Activated CD8-positive, alpha-beta T cell treated with anti-CD3 and anti-CD28 coated beads for 36 hours (primary cell): ENCODE data around the gene DOCK4. TPM values are rescaled to one million over a fixed set of nuclear protein-coding genes. Genes with fewer than 3 reads are reported as not detected.

Experiments
- ATAC-seq: fragments of 200-7000 bp; cut with Tn5 transposase; one replicate; pipeline ENCODE4 v1.10.0; 2021; ENCODE audit warnings: mild to moderate bottlenecking, moderate library complexity
- CTCF ChIA-PET: fragments of 350-600 bp; sonication (Branson Sonifier 250); formaldehyde crosslinking; loops from one replicate; lab custom pipeline; 2021; ENCODE audit warnings: antibody characterized with exemption; lab: Charles Lee
- POLR2A ChIA-PET: fragments of 350-600 bp; sonication (Branson Sonifier 250); formaldehyde crosslinking; loops from one replicate; lab custom pipeline; 2021; ENCODE audit warnings: antibody characterized with exemption; lab: Charles Lee
- DNase-seq: peaks from one replicate; pipeline ENCODE4 v3.0.0-alpha.2; 2020
- H3K27ac Mint-ChIP-seq: one replicate; pipeline ENCODE4 v1.8.0; 2021; ENCODE audit warnings: mild to moderate bottlenecking, mixed read lengths
- H3K27me3 Mint-ChIP-seq: one replicate; pipeline ENCODE4 v1.8.0; 2021; ENCODE audit warnings: mixed read lengths
- H3K36me3 Mint-ChIP-seq: one replicate; pipeline ENCODE4 v1.8.0; 2021; ENCODE audit warnings: low read depth, mixed read lengths
- H3K4me1 Mint-ChIP-seq: one replicate; pipeline ENCODE4 v1.8.0; 2021; ENCODE audit warnings: low read depth, mixed read lengths
- H3K4me3 Mint-ChIP-seq: one replicate; pipeline ENCODE4 v1.8.0; 2021; ENCODE audit warnings: mild to moderate bottlenecking, moderate library complexity, mixed read lengths
- H3K9me3 Mint-ChIP-seq: one replicate; pipeline ENCODE4 v1.8.0; 2021; ENCODE audit warnings: mixed read lengths
- CTCF ChIP-seq: fragments of 200-600 bp; IDR thresholded peaks from one replicate; pipeline ENCODE4 v1.8.0; 2022; ENCODE audit warnings: antibody characterized with exemption, mild to moderate bottlenecking
- intact Hi-C: fragments of 100-400 bp; cut with micrococcal nuclease; formaldehyde crosslinking; loops from one replicate; pipeline ENCODE4 v1.10.0; 2022
- total RNA-seq, 2 experiments: library from RNA; stranded (reverse); gene quantifications; one replicate each; pipeline ENCODE4 v1.2.3, GENCODE V29; 2021

The DOCK4 gene
- total RNA-seq, 2 experiments from 2014 or later, result 0.31 to 0.32 TPM

- CTCF ChIA-PET, result no interaction called here
- no peaks in the 10 kb centered on the region for H3K36me3 Mint-ChIP-seq
- ATAC-seq (no peak), DNase-seq (no peak)
- H3K27ac Mint-ChIP-seq, result no peak overlapping the region
- POLR2A ChIA-PET, result interaction anchor here (0.6 kb wide), 2 partner anchors 15 to 1048 kb away, joined by 3 read pairs; no protein-coding TSS in a partner anchor
- H3K4me1 Mint-ChIP-seq, result no peaks in the 10 kb centered on the region
- H3K9me3 Mint-ChIP-seq, result no peaks in the 10 kb centered on the region
- H3K4me3 Mint-ChIP-seq, result no peak overlapping the region
- intact Hi-C loops, result no loop called here
- H3K27me3 Mint-ChIP-seq, result peaks cover 6% of the 10 kb centered on the region
- TF ChIP-seq CTCF, result no peak
Observed at GRCh38 chr7:112185005-112185834, 21.0 kb downstream of the DOCK4 start.

GRCh38 chr7:112184455-112184854 is 21.7 kb downstream of the DOCK4 start:
- no peak for TF ChIP-seq CTCF
- no peak overlapping the region for H3K4me3 Mint-ChIP-seq
- H3K27me3 Mint-ChIP-seq, result peaks cover 3% of the 10 kb centered on the region
- no peak overlapping the region for H3K27ac Mint-ChIP-seq
- H3K9me3 Mint-ChIP-seq, result no peaks in the 10 kb centered on the region
- no peaks in the 10 kb centered on the region for H3K4me1 Mint-ChIP-seq
- no peaks in the 10 kb centered on the region for H3K36me3 Mint-ChIP-seq
- POLR2A ChIA-PET, result interaction anchor here (0.6 kb wide), 2 partner anchors 14 to 1048 kb away, joined by 3 read pairs; no protein-coding TSS in a partner anchor
- ATAC-seq (no peak), DNase-seq (no peak)
- CTCF ChIA-PET, result no interaction called here
- intact Hi-C loops, result no loop called here

GRCh38 chr7:112183266-112183665 is 22.9 kb downstream of the DOCK4 start:
- no peak for ATAC-seq
- H3K27ac Mint-ChIP-seq, result no peak overlapping the region
- H3K36me3 Mint-ChIP-seq, result no peaks in the 10 kb centered on the region
- intact Hi-C loops, result no loop called here
- TF ChIP-seq CTCF, result no peak
- DNase-seq, result no peak
- H3K4me1 Mint-ChIP-seq, result no peaks in the 10 kb centered on the region
- no peak overlapping the region for H3K4me3 Mint-ChIP-seq
- peaks cover 3% of the 10 kb centered on the region for H3K27me3 Mint-ChIP-seq
- POLR2A ChIA-PET, result no interaction called here
- no peaks in the 10 kb centered on the region for H3K9me3 Mint-ChIP-seq
- CTCF ChIA-PET, result no interaction called here

- ATAC-seq (no peak), DNase-seq (no peak)
- H3K4me3 Mint-ChIP-seq, result no peak overlapping the region
- H3K9me3 Mint-ChIP-seq, result no peaks in the 10 kb centered on the region
- CTCF ChIA-PET, result no interaction called here
- POLR2A ChIA-PET, result no interaction called here
- H3K4me1 Mint-ChIP-seq, result no peaks in the 10 kb centered on the region
- no peak overlapping the region for H3K27ac Mint-ChIP-seq
- no peaks in the 10 kb centered on the region for H3K36me3 Mint-ChIP-seq
- intact Hi-C loops, result no loop called here
- peaks cover 7% of the 10 kb centered on the region for H3K27me3 Mint-ChIP-seq
- no peak for TF ChIP-seq CTCF
Observed at GRCh38 chr7:112182749-112183148, 23.4 kb downstream of the DOCK4 start.

- Mint-ChIP-seq H3K4me3 (no peak overlapping the region), H3K4me1 (no peaks in the 10 kb centered on the region), H3K9me3 (no peaks in the 10 kb centered on the region), H3K27ac (no peak overlapping the region), H3K27me3 (peaks cover 15% of the 10 kb centered on the region), H3K36me3 (no peaks in the 10 kb centered on the region)
- ATAC-seq (no peak), DNase-seq (no peak)
- ChIA-PET CTCF (no interaction called here), POLR2A (no interaction called here)
- no peak for TF ChIP-seq CTCF
- intact Hi-C loops, result no loop called here
Observed at GRCh38 chr7:112180223-112180622, 26.0 kb downstream of the DOCK4 start.
